ENCODE results near the gene ZNHIT3.

The ZNHIT3 gene

GRCh38 chr17:36512641-36513040 lies 26.2 kb downstream of the ZNHIT3 start:
- DNase-seq (ENCODE audit: low read depth in 2 of 2): no peak

GRCh38 chr17:36514856-36515255 lies 28.4 kb downstream of the ZNHIT3 start:
- no peak for DNase-seq (ENCODE audit: low read depth in 2 of 2)

GRCh38 chr17:36515837-36516236 lies 29.4 kb downstream of the ZNHIT3 start:
- DNase-seq (ENCODE audit: low read depth in 2 of 2): no peak

GRCh38 chr17:36523113-36523512 lies 36.6 kb downstream of the ZNHIT3 start:
- no peak for DNase-seq (ENCODE audit: low read depth in 2 of 2)

GRCh38 chr17:36524428-36524876 lies 38.0 kb downstream of the ZNHIT3 start:
- DNase-seq (ENCODE audit: low read depth in 2 of 2): no peak

GRCh38 chr17:36525113-36525512 lies 38.6 kb downstream of the ZNHIT3 start:
- DNase-seq (ENCODE audit: low read depth in 2 of 2): no peak

- no peak for DNase-seq (ENCODE audit: low read depth in 2 of 2)
Observed at GRCh38 chr17:36525888-36526287, 39.4 kb downstream of the ZNHIT3 start.

- no peak for DNase-seq (ENCODE audit: low read depth in 2 of 2)
Observed at GRCh38 chr17:36527621-36528250, 41.3 kb downstream of the ZNHIT3 start.

GRCh38 chr17:36529121-36529520 lies 42.6 kb downstream of the ZNHIT3 start:
- DNase-seq (ENCODE audit: low read depth in 2 of 2): no peak

- DNase-seq (ENCODE audit: low read depth in 2 of 2): no peak
Observed at GRCh38 chr17:36532435-36532975, 46.0 kb downstream of the ZNHIT3 start.

GRCh38 chr17:36533935-36534839 lies 47.7 kb downstream of the ZNHIT3 start:
- DNase-seq (ENCODE audit: low read depth in 2 of 2): peak; percentile 34 to 46

GRCh38 chr17:36534840-36535668 lies 48.6 kb downstream of the ZNHIT3 start, which contains the start of the genes MYO19 and PIGW:
MYO19 (minus strand) TSS chr17:36534868; CDS start chr17:36532538, 2,330 bp downstream.
PIGW (plus strand) TSS chr17:36534987; CDS start chr17:36537102, 2,115 bp downstream.
- peak; percentile 82 to 87 for DNase-seq (ENCODE audit: low read depth in 2 of 2)

- no peak for DNase-seq (ENCODE audit: low read depth in 2 of 2)
Observed at GRCh38 chr17:36535669-36536081, 49.2 kb downstream of the ZNHIT3 start.

- no peak for DNase-seq (ENCODE audit: low read depth in 2 of 2)
Observed at GRCh38 chr17:36540696-36541095, 54.2 kb downstream of the ZNHIT3 start.

- no peak for DNase-seq (ENCODE audit: low read depth in 2 of 2)
Observed at GRCh38 chr17:36542755-36543154, 56.3 kb downstream of the ZNHIT3 start.

- DNase-seq (ENCODE audit: low read depth in 2 of 2): no peak
Observed at GRCh38 chr17:36544044-36544306, 57.5 kb downstream of the ZNHIT3 start.

GRCh38 chr17:36544307-36545076 lies 58.0 kb downstream of the ZNHIT3 start, which contains the start of gene GGNBP2:
GGNBP2 (plus strand) TSS chr17:36544919; CDS start chr17:36545725, 806 bp downstream.
- DNase-seq (ENCODE audit: low read depth in 2 of 2): peak; percentile 81 to 87

GRCh38 chr17:36545077-36545464 lies 58.6 kb downstream of the ZNHIT3 start:
- no peak for DNase-seq (ENCODE audit: low read depth in 2 of 2)
